ENCODE measurements around the gene GALNT14. TPM values are rescaled to one million over a fixed set of nuclear protein-coding genes. Genes with fewer than 3 reads are reported as not detected.

Gene GALNT14
- total RNA-seq, 3 donors from 2014 or later = 0.75 TPM; not detected in 2

- intact Hi-C loops (cut with DNase I, micrococcal nuclease) = no loop called here
- no peak for ATAC-seq
- no peak for DNase-seq
- no peaks in the 10 kb centered on the region for H3K9me3 ChIP-seq
- TF ChIP-seq, protein P1, sequence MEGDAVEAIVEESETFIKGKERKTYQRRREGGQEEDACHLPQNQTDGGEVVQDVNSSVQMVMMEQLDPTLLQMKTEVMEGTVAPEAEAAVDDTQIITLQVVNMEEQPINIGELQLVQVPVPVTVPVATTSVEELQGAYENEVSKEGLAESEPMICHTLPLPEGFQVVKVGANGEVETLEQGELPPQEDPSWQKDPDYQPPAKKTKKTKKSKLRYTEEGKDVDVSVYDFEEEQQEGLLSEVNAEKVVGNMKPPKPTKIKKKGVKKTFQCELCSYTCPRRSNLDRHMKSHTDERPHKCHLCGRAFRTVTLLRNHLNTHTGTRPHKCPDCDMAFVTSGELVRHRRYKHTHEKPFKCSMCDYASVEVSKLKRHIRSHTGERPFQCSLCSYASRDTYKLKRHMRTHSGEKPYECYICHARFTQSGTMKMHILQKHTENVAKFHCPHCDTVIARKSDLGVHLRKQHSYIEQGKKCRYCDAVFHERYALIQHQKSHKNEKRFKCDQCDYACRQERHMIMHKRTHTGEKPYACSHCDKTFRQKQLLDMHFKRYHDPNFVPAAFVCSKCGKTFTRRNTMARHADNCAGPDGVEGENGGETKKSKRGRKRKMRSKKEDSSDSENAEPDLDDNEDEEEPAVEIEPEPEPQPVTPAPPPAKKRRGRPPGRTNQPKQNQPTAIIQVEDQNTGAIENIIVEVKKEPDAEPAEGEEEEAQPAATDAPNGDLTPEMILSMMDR (IDR thresholded peaks at IDR 0.05) = no peak
- no peak overlapping the region for H3K4me3 ChIP-seq
- H3K36me3 ChIP-seq (ENCODE audit: low read depth) = no peaks in the 10 kb centered on the region
- H3K4me1 ChIP-seq (ENCODE audit: low read depth) = no peaks in the 10 kb centered on the region
Observed at GRCh38 chr2:30865892-30866681, 272.2 kb downstream of the GALNT14 start.

DNA sequence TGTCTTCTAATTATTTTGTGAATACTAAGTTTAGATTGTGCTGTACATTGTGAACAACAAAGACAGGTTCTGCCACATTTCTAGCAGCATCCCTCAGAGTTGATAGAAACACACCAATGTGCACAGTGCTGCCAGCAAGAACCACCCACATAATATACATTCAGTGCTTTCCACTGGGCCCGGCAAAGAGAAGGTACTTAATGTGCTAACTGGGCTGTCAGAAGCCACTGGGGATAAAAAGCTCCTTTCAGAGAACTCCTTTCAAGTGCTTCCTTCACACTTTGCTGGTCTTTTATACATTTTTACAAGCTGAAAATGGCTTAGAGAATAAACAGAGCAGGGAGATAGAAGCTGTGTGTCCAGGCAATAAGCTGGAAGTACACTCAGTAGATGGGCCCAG is 273.0 kb downstream of the GALNT14 start:
- H3K36me3 ChIP-seq (ENCODE audit: low read depth) = no peaks in the 10 kb centered on the region
- TF ChIP-seq, protein P1 (IDR thresholded peaks at IDR 0.05) = no peak
- DNase-seq = no peak
- no peaks in the 10 kb centered on the region for H3K9me3 ChIP-seq
- no peak overlapping the region for H3K4me3 ChIP-seq
- no peaks in the 10 kb centered on the region for H3K4me1 ChIP-seq (ENCODE audit: low read depth)
- no peak for ATAC-seq
- intact Hi-C loops (cut with DNase I, micrococcal nuclease) = no loop called here

- peak; percentile 60 for ATAC-seq
- peak in 2 of 3 donors; percentile 30 to 85 for DNase-seq
- Histone ChIP-seq H3K4me1 (ENCODE audit: low read depth) (no peaks in the 10 kb centered on the region), H3K9me3 (no peaks in the 10 kb centered on the region), H3K36me3 (ENCODE audit: low read depth) (no peaks in the 10 kb centered on the region), H3K4me3 (no peak overlapping the region)
- intact Hi-C loops (cut with DNase I, micrococcal nuclease) = no loop called here
- TF ChIP-seq, protein P1 (IDR thresholded peaks at IDR 0.05) = peak; percentile 38
Observed at GRCh38 chr2:30862054-30862651, 276.1 kb downstream of the GALNT14 start.

DNA sequence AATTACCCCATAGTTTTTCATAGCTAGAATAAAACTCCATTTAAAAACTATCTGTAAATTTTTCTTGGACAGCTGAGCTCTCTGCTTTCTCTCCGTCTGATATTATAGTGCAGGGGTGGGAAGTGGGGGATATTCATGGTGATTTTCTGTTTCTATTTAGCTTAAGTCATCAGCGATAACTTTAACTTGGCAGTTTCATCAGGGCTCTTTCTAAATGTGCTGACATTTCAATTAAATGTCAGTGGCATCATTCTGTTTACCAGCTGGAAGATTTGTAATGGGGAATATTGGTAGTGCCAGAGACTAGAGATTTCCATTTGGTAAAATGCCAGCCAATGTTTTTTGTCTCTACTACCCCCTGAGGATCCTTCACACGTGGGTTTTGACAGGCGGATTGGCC is 277.5 kb downstream of the GALNT14 start:
- no peak for ATAC-seq
- TF ChIP-seq, protein P1 (IDR thresholded peaks at IDR 0.05) = no peak
- intact Hi-C loops (cut with DNase I, micrococcal nuclease) = no loop called here

More for the DNA sequence above, 277.5 kb downstream of the GALNT14 start:
- Histone ChIP-seq H3K4me1 (ENCODE audit: low read depth) (no peaks in the 10 kb centered on the region), H3K9me3 (no peaks in the 10 kb centered on the region), H3K4me3 (no peak overlapping the region), H3K36me3 (ENCODE audit: low read depth) (no peaks in the 10 kb centered on the region)
- no peak for DNase-seq

Other genes with a start within 250 kb of the GALNT14 start
- gene CAPN14, start 79.1 kb upstream of the GALNT14 start, total RNA-seq = under 1 TPM in 2 of 3 donors, not detected in 1; 0.09 to 0.14 TPM
- gene EHD3, start 95.7 kb upstream of the GALNT14 start, total RNA-seq = 1 to 10 TPM in 2 of 3 donors, under 1 TPM in 1; 0.87 to 4.4 (median 1.9) TPM

All from mucosa of descending colon (tissue), 3 donors.